Stimulated activated naive CD4-positive, alpha-beta T cell (primary cell): Measurements from ENCODE around the gene SHROOM3.
A peak's percentile ranks its signal among the peaks of the same experiment; 100 is the strongest.

Source experiments
- DNase-seq, 6 experiments: peaks; one replicate each; lab custom pipeline; 2025; lab: John Stamatoyannopoulos, UW

SHROOM3 gene

GRCh38 chr4:76494243-76494642 is 59.2 kb downstream of the SHROOM3 start:
- no peak for DNase-seq

- DNase-seq = no peak
Measured at GRCh38 chr4:76494871-76495590, 60.0 kb downstream of the SHROOM3 start.

DNA sequence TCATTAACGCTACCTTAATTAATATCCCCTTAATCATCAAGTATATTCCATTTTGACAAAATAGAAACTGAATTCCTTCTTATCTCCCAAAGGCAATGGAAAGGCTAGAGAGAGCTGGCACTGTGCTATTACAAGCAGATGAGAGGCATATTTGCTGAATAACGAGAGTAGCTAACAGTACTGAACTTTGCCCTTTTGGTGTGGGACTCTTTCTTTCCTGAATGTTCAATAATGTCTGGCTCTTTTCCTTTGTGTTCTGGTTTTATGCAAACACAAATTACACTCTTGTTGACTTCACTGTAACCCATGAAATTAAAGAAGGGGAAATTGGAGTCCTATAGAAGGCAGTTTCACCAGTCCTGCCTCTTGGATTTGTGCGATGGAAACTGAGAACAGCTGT is 63.5 kb downstream of the SHROOM3 start:
- no peak for DNase-seq

DNA sequence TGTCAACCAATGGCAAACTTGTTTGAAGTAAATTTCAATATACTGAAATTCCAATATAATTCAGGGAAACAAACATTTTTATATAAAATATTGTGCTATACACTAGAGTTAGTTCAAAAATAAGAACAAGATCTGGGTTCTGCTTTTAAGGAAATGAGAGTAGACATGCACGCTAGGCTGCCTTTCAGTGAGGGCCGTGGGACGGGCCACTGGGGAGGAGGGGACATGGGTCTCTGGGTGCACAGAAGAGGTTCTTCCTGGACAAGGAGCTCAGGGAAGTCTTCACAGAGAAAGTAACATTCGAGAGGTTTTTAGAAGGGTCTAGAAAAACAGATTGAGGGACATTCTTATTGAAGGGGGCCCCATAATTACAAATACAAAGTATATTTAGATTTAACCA is 64.4 kb downstream of the SHROOM3 start:
- DNase-seq = no peak

DNA sequence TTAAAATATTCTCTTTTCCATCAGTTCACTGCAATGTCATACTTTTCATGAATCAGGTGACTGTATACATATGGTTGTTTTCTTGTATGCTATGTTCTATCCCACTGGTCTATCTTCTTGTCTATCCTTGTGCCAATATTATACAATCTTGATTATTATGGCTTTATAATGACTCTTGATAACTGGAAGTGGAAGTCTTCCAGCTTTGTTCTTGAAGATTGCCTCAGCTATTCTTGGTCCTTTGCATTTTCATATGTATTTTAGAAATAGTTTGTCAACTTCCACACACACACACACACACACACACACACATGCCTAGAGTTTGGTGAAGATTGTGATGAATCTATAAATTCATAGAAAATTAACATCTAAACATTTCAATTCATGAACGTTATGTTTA is 67.9 kb downstream of the SHROOM3 start:
- no peak for DNase-seq

DNA sequence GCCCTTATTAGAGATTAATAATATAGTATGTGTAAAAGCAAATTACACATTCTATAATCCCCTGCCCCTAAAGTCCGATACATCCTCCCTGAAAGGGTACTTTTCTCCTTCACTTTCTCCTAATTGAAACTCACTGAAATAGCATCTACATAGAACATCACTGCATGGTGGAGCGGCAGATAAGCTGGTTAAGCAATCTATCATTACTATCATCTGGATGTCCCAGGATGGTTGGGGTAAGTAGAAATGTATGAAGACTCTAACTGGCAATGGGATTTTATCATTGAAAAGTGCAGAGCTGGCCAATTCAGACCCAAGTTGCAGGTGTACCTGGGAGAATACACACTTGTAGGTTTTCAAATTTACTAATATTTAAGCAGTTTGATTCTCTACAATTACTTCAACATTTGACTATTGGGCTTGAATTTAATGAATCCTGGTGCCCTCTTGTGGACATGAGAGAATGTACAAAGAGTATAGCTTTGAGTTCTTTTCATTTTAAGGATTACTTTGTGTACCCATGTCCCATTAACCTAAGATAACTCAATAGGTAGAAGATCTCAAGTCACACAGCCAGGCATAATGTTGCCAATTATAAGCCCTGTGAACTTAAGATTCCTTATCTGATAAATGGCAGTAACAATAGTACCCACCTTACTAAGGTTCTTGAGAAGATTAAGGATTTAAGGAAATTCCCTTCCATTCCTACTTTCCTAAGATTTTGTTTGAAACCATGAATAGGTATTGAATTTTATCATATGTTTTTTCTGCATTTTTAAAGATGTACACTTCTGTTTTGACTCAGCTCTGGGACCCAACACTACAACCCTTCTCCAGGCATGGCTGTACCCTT is 69.8 kb downstream of the SHROOM3 start:
- DNase-seq = peak in 2 of 6 experiments; percentile 21 to 31

DNA sequence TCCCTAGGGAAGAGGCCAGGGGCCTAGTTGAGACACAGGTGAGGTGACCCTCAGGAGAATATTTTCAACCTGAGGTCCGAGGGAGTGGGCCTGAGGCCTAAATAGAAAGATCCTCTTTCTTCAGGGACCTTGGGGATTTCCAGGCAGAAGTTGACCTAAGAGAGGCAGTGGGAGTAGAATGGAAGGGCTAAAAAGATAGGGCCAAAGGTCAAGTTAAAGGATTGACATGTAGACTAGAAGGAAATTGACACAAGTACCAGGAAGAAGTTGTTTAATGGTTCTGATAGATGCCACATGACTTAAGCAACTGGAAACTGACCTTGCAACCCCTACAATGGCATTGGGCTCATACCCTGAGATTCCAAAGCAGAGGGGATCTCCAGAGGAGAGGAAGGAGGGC is 76.9 kb downstream of the SHROOM3 start:
- no peak for DNase-seq

DNA sequence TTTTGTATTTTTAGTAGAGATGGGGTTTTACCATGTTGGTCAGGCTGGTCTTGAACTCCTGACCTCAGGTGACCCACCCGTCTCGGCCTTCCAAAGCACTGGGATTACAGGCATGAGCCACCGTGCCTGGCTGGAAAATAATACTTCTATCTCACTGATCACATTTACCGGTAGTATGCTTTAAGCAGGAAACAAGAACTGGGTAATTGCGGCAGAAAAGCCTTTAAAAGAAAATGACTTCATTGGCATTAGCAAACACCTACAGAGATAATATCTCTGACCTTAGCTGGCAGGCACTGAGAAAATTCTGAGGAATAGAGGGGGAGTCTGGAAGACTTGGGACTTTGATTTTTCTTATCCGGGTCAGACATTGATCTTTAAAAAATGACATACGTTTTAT is 78.5 kb downstream of the SHROOM3 start:
- DNase-seq = no peak

DNA sequence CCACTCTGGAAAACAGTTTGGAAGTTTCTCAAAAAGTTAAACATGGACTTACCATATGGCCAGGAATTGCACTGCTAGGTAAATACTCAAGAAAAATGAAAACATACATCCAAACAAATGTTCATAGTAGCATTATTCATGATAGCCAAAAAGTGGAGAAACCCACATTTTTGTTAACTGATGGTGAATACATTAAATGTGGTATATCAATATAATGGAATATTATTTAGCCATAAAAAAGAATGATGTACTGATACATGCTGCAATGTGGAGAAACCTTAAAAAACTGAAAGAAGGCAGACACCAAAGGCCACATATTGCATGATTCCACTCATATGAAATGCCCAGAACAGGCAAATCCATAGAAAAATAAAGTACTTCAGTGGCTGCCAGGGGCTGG is 79.1 kb downstream of the SHROOM3 start:
- no peak for DNase-seq

GRCh38 chr4:76515975-76516843 is 81.2 kb downstream of the SHROOM3 start:
- DNase-seq = no peak

GRCh38 chr4:76518241-76518640 is 83.2 kb downstream of the SHROOM3 start:
- no peak for DNase-seq

- no peak for DNase-seq
Measured at GRCh38 chr4:76523593-76523992, 88.6 kb downstream of the SHROOM3 start.

DNA sequence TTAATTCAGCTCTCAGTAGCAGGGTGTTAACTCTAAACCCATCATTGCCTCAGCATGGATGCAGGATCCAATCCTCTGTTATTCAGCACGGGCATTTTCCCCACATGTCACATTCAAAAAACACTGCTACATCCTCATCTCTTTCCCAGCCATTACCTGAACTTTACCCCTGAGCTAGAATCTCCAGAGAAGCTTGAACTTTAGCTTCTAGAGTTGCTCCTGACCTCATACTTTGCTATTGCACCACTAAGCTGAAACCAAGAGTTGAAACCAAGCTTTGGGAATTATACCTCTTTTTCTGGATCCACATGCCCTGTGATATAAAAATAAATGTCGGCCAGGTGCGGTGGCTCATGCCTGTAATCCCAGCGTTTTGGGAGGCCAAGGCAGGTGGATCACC is 90.7 kb downstream of the SHROOM3 start:
- no peak for DNase-seq

GRCh38 chr4:76526585-76526990 is 91.6 kb downstream of the SHROOM3 start:
- DNase-seq = no peak

GRCh38 chr4:76527666-76528065 is 92.6 kb downstream of the SHROOM3 start:
- no peak for DNase-seq

GRCh38 chr4:76531597-76531996 is 96.6 kb downstream of the SHROOM3 start:
- DNase-seq = no peak

- no peak for DNase-seq
Measured at GRCh38 chr4:76532805-76533204, 97.8 kb downstream of the SHROOM3 start.

DNA sequence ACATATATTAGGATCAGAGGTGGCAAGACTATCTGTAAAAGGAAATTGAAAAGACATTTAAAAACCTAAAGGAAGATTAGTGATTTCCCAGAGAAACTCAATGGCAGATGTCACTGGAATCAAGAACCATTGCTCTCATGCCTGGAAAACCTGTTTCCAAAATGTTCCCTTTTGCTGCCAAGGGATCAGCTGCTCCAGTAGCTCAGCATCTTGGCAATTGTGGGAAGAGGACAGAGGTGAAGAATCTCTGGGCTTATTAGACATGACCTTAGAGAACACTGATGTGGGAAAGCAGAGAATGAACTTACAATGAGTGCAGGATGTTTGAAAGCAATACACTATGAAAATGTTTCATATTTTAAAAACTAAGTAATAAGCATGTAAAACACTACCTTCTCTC is 98.3 kb downstream of the SHROOM3 start:
- no peak for DNase-seq

DNA sequence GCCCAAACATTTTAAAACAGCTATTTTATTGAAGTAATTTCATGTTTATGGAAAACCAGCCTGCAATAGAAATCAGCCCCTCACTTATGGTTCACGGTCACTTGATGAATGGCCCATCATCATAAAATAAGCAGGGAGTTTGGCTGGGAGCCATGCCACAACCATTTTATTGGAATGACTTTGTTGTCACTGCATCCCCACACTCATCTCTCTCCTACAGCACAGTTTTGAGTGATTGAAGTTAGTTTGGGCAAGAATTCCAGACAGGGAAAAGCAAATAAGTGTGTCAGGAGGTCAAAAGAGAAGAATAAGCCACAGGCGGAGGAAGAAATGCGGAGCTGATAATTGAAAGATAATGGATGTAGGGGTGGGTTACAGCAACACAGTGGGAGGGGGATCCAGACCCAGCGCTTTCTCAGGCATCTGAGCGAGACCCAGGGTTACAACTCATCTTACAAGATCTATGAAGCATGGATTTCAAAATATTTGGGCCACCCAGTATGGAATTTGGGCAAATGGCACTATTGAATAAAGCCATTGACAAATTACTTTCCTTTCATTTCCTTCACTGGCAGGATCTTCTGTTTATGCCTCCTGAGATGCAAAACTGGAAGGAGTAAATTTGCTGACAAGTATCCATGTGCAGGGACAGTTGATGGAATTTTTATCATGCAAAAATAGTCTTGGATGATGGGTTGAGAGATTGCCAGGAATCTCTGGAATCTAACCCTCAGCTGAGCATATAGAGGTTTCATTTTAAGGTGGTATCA is 100.8 kb downstream of the SHROOM3 start:
- DNase-seq = no peak

DNA sequence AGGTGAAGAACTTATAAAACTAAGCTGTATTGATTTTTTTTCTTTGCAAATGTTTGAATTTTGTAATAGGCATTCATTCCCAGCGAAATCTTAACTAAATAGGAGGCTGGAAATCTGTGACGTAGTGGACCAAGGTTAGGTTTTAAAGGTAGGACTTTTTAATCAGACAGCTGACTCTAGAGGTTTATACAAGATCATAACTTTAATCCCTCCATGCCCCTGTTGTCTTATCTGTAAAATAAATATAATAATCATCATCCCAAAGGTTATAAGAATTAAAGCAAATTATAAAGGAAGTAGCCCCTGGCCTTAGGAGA is 101.3 kb downstream of the SHROOM3 start:
- no peak for DNase-seq

DNA sequence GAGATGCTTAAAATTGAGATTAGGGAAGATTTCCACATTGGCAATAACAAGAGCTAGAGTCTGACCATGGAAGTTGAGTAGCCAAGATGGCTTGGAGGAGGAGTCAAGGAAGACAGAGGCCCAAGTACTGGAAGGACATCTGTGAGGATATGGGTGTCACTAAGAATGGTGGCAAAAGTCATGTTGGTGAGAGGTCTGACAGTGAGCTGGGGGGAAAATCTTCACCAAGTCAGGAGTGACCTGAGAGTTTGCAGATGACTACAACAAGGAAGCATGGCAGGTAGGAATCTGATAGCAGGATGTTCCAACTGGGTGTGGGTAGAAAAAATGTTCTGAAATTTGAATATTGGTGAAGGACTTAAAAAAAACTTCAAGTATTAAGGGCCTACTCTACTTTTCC is 103.3 kb downstream of the SHROOM3 start:
- DNase-seq = no peak

- DNase-seq = no peak
Measured at GRCh38 chr4:76539979-76540378, 105.0 kb downstream of the SHROOM3 start.
